GM13977 (cell line): ENCODE results near the gene KIAA0930.

Experiments
- DNase-seq: peaks from one replicate; pipeline ENCODE4 v3.0.0; 2012; ENCODE audit warnings: low spot score
- CTCF ChIP-seq: IDR thresholded peaks from 2 replicates; pipeline ENCODE4 v1.5.1; 2012; ENCODE audit warnings: mild to moderate bottlenecking, control low read depth; ENCODE audit not compliant: insufficient read depth; ENCODE audit errors: extremely low read depth, missing control alignments
- in situ Hi-C: fragments of 300-500 bp; cut with MboI; formaldehyde crosslinking; loops from one replicate; pipeline ENCODE4 v1.12.0; 2022; ENCODE audit warnings: low sequenced_read_pairs, low pct_unique_long_range_greater_than_20kb, mixed read lengths, inconsistent platforms; ENCODE audit not compliant: unreplicated experiment

The KIAA0930 gene

GRCh38 chr22:45217345-45217744, 23.3 kb downstream of the KIAA0930 start:
- in situ Hi-C loops = no loop called here
- TF ChIP-seq CTCF = no peak
- DNase-seq = no peak

- no peak for DNase-seq
- in situ Hi-C loops = no loop called here
- no peak for TF ChIP-seq CTCF
Observed at GRCh38 chr22:45216133-45217003, 24.3 kb downstream of the KIAA0930 start.

GRCh38 chr22:45212992-45213751, 27.5 kb downstream of the KIAA0930 start:
- no peak for TF ChIP-seq CTCF
- in situ Hi-C loops = no loop called here
- no peak for DNase-seq

- no peak for TF ChIP-seq CTCF
Observed at GRCh38 chr22:45212306-45212709, 28.4 kb downstream of the KIAA0930 start.

GRCh38 chr22:45211848-45212247, 28.8 kb downstream of the KIAA0930 start:
- no peak for DNase-seq
- TF ChIP-seq CTCF = no peak
- in situ Hi-C loops = no loop called here

More at GRCh38 chr22:45212306-45212709, 28.4 kb downstream of the KIAA0930 start:
- no peak for DNase-seq
- in situ Hi-C loops = no loop called here

GRCh38 chr22:45211435-45211834, 29.3 kb downstream of the KIAA0930 start:
- no peak for TF ChIP-seq CTCF
- no peak for DNase-seq
- in situ Hi-C loops = no loop called here
